GM18861 (cell line): Measurements from ENCODE around the gene ZNF544.
"Not testable (repeated sequence)": the region's sequence is repeated elsewhere in the genome, so short reads cannot be mapped to it uniquely, and the experiment has no call there.

Experiments
- ATAC-seq: cut with Tn5 transposase; IDR thresholded peaks from one replicate; pipeline ENCODE4 v1.9.1; 2021; ENCODE audit not compliant: unreplicated experiment

ZNF544 gene

GRCh38 chr19:58304748-58305064 lies 76.0 kb downstream of the ZNF544 start:
- no peak for ATAC-seq

GRCh38 chr19:58305065-58305931 lies 76.6 kb downstream of the ZNF544 start, which contains the start of gene ERVK3-1:
Gene ERVK3-1 (plus strand): TSS chr19:58305377. CDS start chr19:58312169, 6,792 bp downstream.
- peak; percentile 95 for ATAC-seq

GRCh38 chr19:58305932-58306323 lies 77.2 kb downstream of the ZNF544 start:
- ATAC-seq = no peak

GRCh38 chr19:58307736-58308135 lies 79.0 kb downstream of the ZNF544 start:
- ATAC-seq = no peak

- ATAC-seq = not testable (repeated sequence)
These were observed 82.0 kb downstream of the ZNF544 start for GRCh38 chr19:58310685-58311084.

GRCh38 chr19:58311345-58311865 lies 82.7 kb downstream of the ZNF544 start:
- ATAC-seq = no peak
